IMR-90 (cell line): ENCODE results near the gene TDRD1. TPM values are rescaled to one million over a fixed set of nuclear protein-coding genes. Genes with fewer than 3 reads are reported as not detected.

Experiments
- ATAC-seq: fragments of 200-7000 bp; cut with Tn5 transposase; 2 replicates; pipeline ENCODE4 v1.9.1; 2020; ENCODE audit warnings: low read depth, mild to moderate bottlenecking, moderate library complexity
- BruUV-seq: library from RNA; stranded (reverse); fragments of 400-500 nt; replicated peaks from 2 replicates; lab custom pipeline; 2021; lab: Mats Ljungman, UMichigan
- CTCF ChIA-PET: fragments of 300-600 bp; formaldehyde crosslinking; extraction: SDS; loops from one replicate; lab custom pipeline; 2021; ENCODE audit warnings: antibody characterized with exemption; lab: Yijun Ruan, JAX
- POLR2A ChIA-PET: fragments of 300-600 bp; sonication (Branson Sonifier 250); formaldehyde crosslinking; loops from one replicate; lab custom pipeline; 2022; ENCODE audit warnings: antibody characterized with exemption; ENCODE audit not compliant: unreplicated experiment; lab: Charles Lee
- DNase-seq: peaks from one replicate; pipeline ENCODE4 v3.0.0; 2013
- H2AFZ ChIP-seq: replicated peaks from 2 replicates; pipeline ENCODE3; 2013; ENCODE audit warnings: low read length, mild to moderate bottlenecking; ENCODE audit not compliant: poor library complexity
- H2AK5ac ChIP-seq: 2 replicates; pipeline ENCODE4 v1.6.1; 2013; ENCODE audit warnings: low read depth, low read length, inconsistent platforms
- H2AK9ac ChIP-seq: replicated peaks from 2 replicates; pipeline ENCODE3; 2013; ENCODE audit warnings: mild to moderate bottlenecking, low read depth, low read length, moderate library complexity; ENCODE audit not compliant: poor library complexity
- H2BK120ac ChIP-seq: 2 replicates; pipeline ENCODE4 v1.6.1; 2013; ENCODE audit warnings: low read depth, low read length, inconsistent platforms
- H2BK15ac ChIP-seq: 3 replicates; pipeline ENCODE4 v1.6.1; 2013; ENCODE audit warnings: low read depth, low read length, inconsistent platforms
- H2BK20ac ChIP-seq: 2 replicates; pipeline ENCODE4 v1.6.1; 2013; ENCODE audit warnings: low read depth, mild to moderate bottlenecking, inconsistent platforms, low read length, moderate library complexity
- H2BK5ac ChIP-seq: 2 replicates; pipeline ENCODE4 v1.6.1; 2013; ENCODE audit warnings: mild to moderate bottlenecking, low read depth, low read length, inconsistent platforms; ENCODE audit not compliant: poor library complexity, severe bottlenecking
- H3K14ac ChIP-seq: replicated peaks from 2 replicates; pipeline ENCODE4 v1.6.1; 2013; ENCODE audit warnings: low read depth, low read length, inconsistent platforms
- H3K18ac ChIP-seq: 2 replicates; pipeline ENCODE4 v1.6.1; 2013; ENCODE audit warnings: low read depth, low read length, control low read depth
- H3K23ac ChIP-seq: 2 replicates; pipeline ENCODE4 v1.6.1; 2013; ENCODE audit warnings: low read depth, low read length, inconsistent platforms
- H3K27ac ChIP-seq: 2 replicates; pipeline ENCODE4 v1.5.1; 2013; ENCODE audit warnings: mild to moderate bottlenecking, control low read depth, low read length; ENCODE audit not compliant: insufficient read depth
- H3K27me3 ChIP-seq: 2 replicates; pipeline ENCODE4 v1.6.1; 2013; ENCODE audit warnings: low read length; ENCODE audit not compliant: control insufficient read depth, insufficient read depth
- H3K36me3 ChIP-seq: 2 replicates; pipeline ENCODE4 v1.6.1; 2013; ENCODE audit warnings: low read length, mixed read lengths; ENCODE audit not compliant: control insufficient read depth, insufficient read depth
- H3K4ac ChIP-seq: 2 replicates; pipeline ENCODE4 v1.6.1; 2013; ENCODE audit warnings: low read depth, low read length, inconsistent platforms
- H3K4me1 ChIP-seq: 2 replicates; pipeline ENCODE4 v1.6.1; 2013; ENCODE audit warnings: low read length, mixed read lengths; ENCODE audit not compliant: control insufficient read depth, insufficient read depth
- H3K4me2 ChIP-seq: 2 replicates; pipeline ENCODE4 v1.6.1; 2013; ENCODE audit warnings: low read depth, mild to moderate bottlenecking, control low read depth, low read length, moderate library complexity
- H3K4me3 ChIP-seq: 2 replicates; pipeline ENCODE4 v1.5.1; 2013; ENCODE audit warnings: low read depth, mild to moderate bottlenecking, control low read depth, low read length, moderate library complexity; ENCODE audit not compliant: insufficient read depth
- H3K56ac ChIP-seq: 2 replicates; pipeline ENCODE4 v1.6.1; 2013; ENCODE audit warnings: low read length, inconsistent platforms; ENCODE audit not compliant: insufficient read depth; ENCODE audit errors: extremely low read depth
- H3K79me1 ChIP-seq, 2 experiments: 2 replicates each; pipeline ENCODE4 v1.6.1; 2013; ENCODE audit warnings: low read length in 2 of 2, inconsistent platforms in 1 of 2, low read depth in 1 of 2
- H3K9ac ChIP-seq: 2 replicates; pipeline ENCODE4 v1.6.1; 2013; ENCODE audit warnings: low read depth, low read length, control low read depth
- H3K9me1 ChIP-seq: 2 replicates; pipeline ENCODE4 v1.6.1; 2013; ENCODE audit warnings: low read length, inconsistent platforms; ENCODE audit not compliant: insufficient read depth
- H3K9me3 ChIP-seq: 2 replicates; pipeline ENCODE4 v1.6.1; 2013; ENCODE audit warnings: low read length; ENCODE audit not compliant: control insufficient read depth, insufficient read depth
- H4K20me1 ChIP-seq: 2 replicates; pipeline ENCODE4 v1.6.1; 2013; ENCODE audit warnings: low read length, inconsistent platforms; ENCODE audit not compliant: insufficient read depth
- H4K5ac ChIP-seq: 2 replicates; pipeline ENCODE4 v1.6.1; 2013; ENCODE audit warnings: mild to moderate bottlenecking, low read depth, low read length, control low read depth
- H4K8ac ChIP-seq, 2 experiments: 2 replicates each; pipeline ENCODE4 v1.6.1; 2013; ENCODE audit warnings: low read depth in 2 of 2, low read length in 2 of 2, control low read depth in 1 of 2, inconsistent platforms in 1 of 2
- H4K91ac ChIP-seq: 2 replicates; pipeline ENCODE4 v1.6.1; 2013; ENCODE audit warnings: low read depth, low read length, inconsistent platforms; ENCODE audit not compliant: insufficient read depth
- FOS ChIP-seq: fragments of 150-350 bp; IDR thresholded peaks from 2 replicates; pipeline ENCODE4 v1.6.1; 2016; ENCODE audit warnings: low read depth, low read length
- NFE2L2 ChIP-seq: fragments of 150-350 bp; IDR thresholded peaks from 2 replicates; pipeline ENCODE4 v1.6.1; 2016; ENCODE audit warnings: low read depth, mild to moderate bottlenecking, low read length
- POLR2A ChIP-seq: IDR thresholded peaks from 2 replicates; pipeline ENCODE4 v1.6.1; 2012; ENCODE audit warnings: mild to moderate bottlenecking, low read depth, low read length
- WGBS, 2 experiments: methylation state at CpG; one replicate each; pipeline versions ENCODE4 v1.1.5 to v1.1.7; 2013; ENCODE audit warnings: missing lambda C conversion rate in 2 of 2; ENCODE audit not compliant: insufficient read length in 1 of 2; ENCODE audit errors: extremely low coverage in 2 of 2; 5-methylcytosine and 5-hydroxymethylcytosine counted together
- dilution Hi-C: fragments of 300-500 bp; cut with HindIII; formaldehyde crosslinking; loops from one replicate; pipeline ENCODE4 v1.14.3; 2018; ENCODE audit warnings: low sequenced_read_pairs; ENCODE audit not compliant: unreplicated experiment
- in situ Hi-C: fragments of 300-500 bp; cut with MboI; formaldehyde crosslinking; loops from 3 replicates; pipeline ENCODE4 v1.14.3; 2019; ENCODE audit warnings: low sequenced_read_pairs, inconsistent platforms, mixed read lengths
- intact Hi-C: fragments of 100-400 bp; cut with micrococcal nuclease; formaldehyde crosslinking; loops from 2 replicates; pipeline ENCODE4 v1.10.0; 2022
- polyA plus RNA-seq, 3 experiments: library from polyadenylated mRNA; depleted of rRNA; stranded (reverse); fragments of >200 nt; gene quantifications; 2 replicates each; pipeline ENCODE4 v1.2.3, GENCODE V29; 2012; ENCODE audit warnings: low replicate concordance in 1 of 3
- total RNA-seq: library from RNA; depleted of rRNA; stranded (reverse); fragments of >200 nt; gene quantifications from 2 replicates; pipeline ENCODE4 v1.2.3, GENCODE V29; 2012

TDRD1 gene
- total and polyA plus RNA-seq, 2 of the 4 experiments (the other 2 are of a cell fraction) = not detected

DNA sequence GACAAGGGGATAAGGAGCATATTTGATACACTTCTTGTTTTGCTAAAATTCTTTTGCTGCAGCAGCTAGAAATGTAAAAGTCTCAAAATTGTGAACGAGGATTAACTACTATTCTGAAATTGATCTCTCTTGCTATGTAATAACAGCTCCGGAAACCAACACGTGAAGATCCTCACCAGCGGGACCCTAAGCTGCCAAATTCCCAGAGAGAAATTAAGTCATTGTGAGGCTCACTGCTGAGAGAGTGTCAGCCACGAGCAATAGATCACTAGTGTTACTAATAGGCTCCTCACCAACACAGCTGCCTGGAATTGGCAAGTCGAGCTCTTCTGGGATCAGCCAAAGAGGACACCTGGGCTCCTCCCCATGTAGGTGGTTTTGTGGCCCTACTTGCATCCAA is 54.3 kb downstream of the TDRD1 start:
- no peak overlapping the region for H4K5ac ChIP-seq
- no peak overlapping the region for H3K27ac ChIP-seq
- in situ Hi-C loops = no loop called here
- H3K27me3 ChIP-seq = peaks cover 37% of the 10 kb centered on the region
- no CpG with 5 or more reads among the region's 6 CpGs for WGBS, 2 experiments
- BruUV-seq = no TSS peak
- H3K4me1 ChIP-seq = no peaks in the 10 kb centered on the region
- no peak overlapping the region for H3K18ac ChIP-seq
- H3K56ac ChIP-seq = no peak overlapping the region
- H3K14ac ChIP-seq = no peak overlapping the region
- H3K4ac ChIP-seq = no peak overlapping the region
- no peak for TF ChIP-seq FOS
- TF ChIP-seq NFE2L2 = no peak
- no peak for TF ChIP-seq POLR2A
- ChIA-PET POLR2A (interaction anchor here (0.5 kb wide), 1 partner anchor 13 kb away, joined by 3 read pairs; no protein-coding TSS in a partner anchor), CTCF (no interaction called here)
- H2AFZ ChIP-seq = no peak overlapping the region
- dilution Hi-C loops = no loop called here
- no peak overlapping the region for H3K9ac ChIP-seq
- no peak overlapping the region for H2BK5ac ChIP-seq
- H3K4me3 ChIP-seq = no peak overlapping the region
- H2BK20ac ChIP-seq = no peak overlapping the region
- no peak overlapping the region for H3K23ac ChIP-seq
- no peaks in the 10 kb centered on the region for H3K9me1 ChIP-seq
- no peaks in the 10 kb centered on the region for H4K20me1 ChIP-seq
- H3K9me3 ChIP-seq = no peaks in the 10 kb centered on the region
- ATAC-seq (no peak), DNase-seq (no peak)
- no peaks in the 10 kb centered on the region for H3K36me3 ChIP-seq
- no peak overlapping the region for H4K8ac ChIP-seq
- no peak overlapping the region for H2BK120ac ChIP-seq
- H3K4me2 ChIP-seq = no peak overlapping the region
- no peak overlapping the region for H4K91ac ChIP-seq
- intact Hi-C loops = loop anchor here (5.0 kb wide), 1 partner anchor 46 kb away; no protein-coding TSS in a partner anchor
- no peaks in the 10 kb centered on the region for H3K79me1 ChIP-seq
- H2AK5ac ChIP-seq = no peak overlapping the region
- no peak overlapping the region for H2BK15ac ChIP-seq
- H2AK9ac ChIP-seq = no peak overlapping the region
